ENCODE measurements around the gene RETN. TPM values are rescaled to one million over a fixed set of nuclear protein-coding genes. Genes with fewer than 3 reads are reported as not detected.

Gene RETN
- total and polyA plus RNA-seq, 2 of the 8 experiments (the other 6 are each of a cell fraction or from before 2014, with no cell fraction given) = not detected

DNA sequence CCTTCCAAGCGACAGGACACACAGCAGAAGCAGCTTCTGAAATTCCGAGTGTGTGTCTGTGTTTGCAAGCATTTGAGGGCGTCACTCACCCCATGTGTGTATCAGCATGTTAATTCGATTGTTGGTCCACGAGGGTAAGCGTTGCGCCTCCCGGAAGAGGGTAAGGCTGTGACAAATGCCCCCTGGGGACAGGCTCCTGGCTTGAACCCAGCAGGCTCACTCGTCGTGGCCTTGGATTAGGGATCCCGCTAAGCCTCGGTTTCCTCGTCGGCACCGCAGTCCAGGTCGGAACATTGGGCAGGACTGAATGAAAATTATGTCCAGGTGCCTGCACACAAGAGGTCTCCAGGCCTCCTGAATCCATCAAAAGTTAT, 32.5 kb upstream of the RETN start:
- DNase-seq (ENCODE audit: low read depth in 1 of 2, low spot score in 2 of 2) (no peak), FAIRE-seq (no peak)
- H3K56ac ChIP-seq (replicated peaks; ENCODE audit: insufficient read length, low read depth, low read length) = no peak overlapping the region
- H2AK5ac ChIP-seq (ENCODE audit: low read depth, low read length) = peak overlapping the region; percentile 34; the same call in 1 of the 2 replicates
- no peak overlapping the region for H2BK20ac ChIP-seq (ENCODE audit: low read length)
- WGBS, 2 experiments (ENCODE audit: extremely low coverage in 1 of 2, insufficient coverage in 1 of 2, insufficient read length in 1 of 2, insufficient replicate concordance in 2 of 2, low coverage in 1 of 2, low lambda C conversion rate in 2 of 2, missing lambda C conversion rate in 1 of 2) = 78% methylated on average over 16 of the region's 16 CpGs; no CpG with 5 or more reads in 1 of the 2 experiments
- no peak overlapping the region; the same call in 1 of the 2 replicates for H4K8ac ChIP-seq (ENCODE audit: extremely low read depth, insufficient read depth, low read length)
- H3K18ac ChIP-seq (ENCODE audit: extremely low read depth, low read length) = no peak overlapping the region
- H3K14ac ChIP-seq (ENCODE audit: insufficient read length) = no peak overlapping the region
- H3K36me3 ChIP-seq (ENCODE audit: control insufficient read depth in 2 of 4, insufficient read depth in 4 of 4, low read length in 3 of 4) = peaks cover 0 to 6% (median 0%) of the 10 kb centered on the region in 4 experiments; a peak in 3 of 8 replicates
- ChIA-PET POLR2A (ENCODE audit: partially characterized antibody) (interaction anchor here (0.8 to 5.7 kb wide), 2 partner anchors 13 to 59 kb away, joined by 3 to 34 read pairs; no protein-coding TSS in a partner anchor), CTCF (ENCODE audit: partially characterized antibody) (interaction anchor here (1.2 to 1.7 kb wide), 4 partner anchors 39 to 70 kb away, joined by 4 to 7 read pairs (median 6); partner anchors contain the start of gene TRAPPC5)
- H3K4me2 ChIP-seq (ENCODE audit: insufficient read depth in 1 of 2, low read depth in 2 of 2, low read length in 2 of 2) = peak overlapping the region; percentile 34 to 54; a peak in 3 of 4 replicates
- no peaks in the 10 kb centered on the region; a peak in 1 of 4 replicates for H3K9me3 ChIP-seq (ENCODE audit: insufficient read depth in 2 of 2, low read depth in 1 of 2, low read length in 1 of 2)
- peaks cover 3 to 19% (median 16%) of the 10 kb centered on the region in 4 experiments for H3K27me3 ChIP-seq (replicated peaks in 1 of 4; ENCODE audit: control insufficient read depth in 3 of 4, extremely low read depth in 1 of 4, insufficient read depth in 3 of 4, low read length in 3 of 4)
- H3K23ac ChIP-seq (ENCODE audit: insufficient read length) = no peak overlapping the region
- H2BK12ac ChIP-seq (ENCODE audit: low read depth, low read length) = peak overlapping the region; percentile 78; the same call in 1 of the 2 replicates
- no peak overlapping the region for H4K5ac ChIP-seq (ENCODE audit: insufficient read length, low read depth, low read length)
- H2AFZ ChIP-seq (ENCODE audit: low read length) = no peak overlapping the region
- H3K23me2 ChIP-seq (ENCODE audit: low read depth, low read length) = peaks cover 5% of the 10 kb centered on the region; the same call in 1 of the 2 replicates
- no peaks in the 10 kb centered on the region; the same call in 1 of the 2 replicates for H3K79me1 ChIP-seq (ENCODE audit: low read depth, low read length)
- H3K27ac ChIP-seq (ENCODE audit: low read depth, low read length) = no peak overlapping the region
- peaks cover 0 to 6% (median under 1%) of the 10 kb centered on the region in 4 experiments; a peak in 3 of 7 replicates for H3K4me1 ChIP-seq (replicated peaks in 1 of 4; ENCODE audit: control insufficient read depth in 3 of 4, insufficient read depth in 4 of 4, low read length in 3 of 4)
- no peak overlapping the region for H3K4ac ChIP-seq (replicated peaks; ENCODE audit: insufficient read length, low read depth, low read length)
- peak overlapping the region; percentile 98; the same call in 1 of the 2 replicates for H2BK15ac ChIP-seq (ENCODE audit: low read length)
- no peak overlapping the region for H4K91ac ChIP-seq (replicated peaks; ENCODE audit: insufficient read length, low read length)
- peak overlapping the region in 1 of 4 experiments; percentile 88; a peak in 2 of 8 replicates for H3K4me3 ChIP-seq (ENCODE audit: extremely low read depth in 1 of 4, insufficient read depth in 2 of 4, low read depth in 3 of 4, low read length in 4 of 4)
- H4K20me1 ChIP-seq (replicated peaks in 1 of 2; ENCODE audit: control insufficient read depth in 1 of 2, insufficient read depth in 2 of 2, low read length in 2 of 2) = peaks cover 3 to 16% of the 10 kb centered on the region in 2 experiments
- H3K9ac ChIP-seq (replicated peaks in 1 of 4; ENCODE audit: extremely low read depth in 1 of 4, low read depth in 3 of 4, low read length in 3 of 4) = no peak overlapping the region
- no peak overlapping the region for H2BK120ac ChIP-seq (replicated peaks; ENCODE audit: low read depth, low read length)
- H2BK5ac ChIP-seq (ENCODE audit: low read depth, low read length) = no peak overlapping the region
- H3K79me2 ChIP-seq (ENCODE audit: control insufficient read depth in 1 of 2, insufficient read depth in 2 of 2, low read length in 2 of 2) = peaks cover 0 to 3% of the 10 kb centered on the region in 2 experiments; a peak in 1 of 4 replicates
- TF ChIP-seq RFX5 (IDR thresholded peaks at IDR 0.05; ENCODE audit: borderline replicate concordance, low read depth, low read length) (no peak), PHF8 (conservative IDR thresholded peaks at IDR 0.05; ENCODE audit: low read depth, low read length) (no peak), TBP (IDR thresholded peaks at IDR 0.05; ENCODE audit: low read depth, low read length) (no peak), POU5F1 (IDR thresholded peaks at IDR 0.05; ENCODE audit: low read depth, low read length) (no peak), SUZ12 (IDR thresholded peaks at IDR 0.05; ENCODE audit: low read length) (no peak), ASH2L (IDR thresholded peaks at IDR 0.05; ENCODE audit: low read length) (no peak), GTF2F1 (IDR thresholded peaks at IDR 0.05; ENCODE audit: borderline replicate concordance, low read depth, low read length) (no peak), SIN3A (conservative IDR thresholded peaks at IDR 0.05 in 1 of 2, IDR thresholded peaks at IDR 0.05 in 1 of 2; ENCODE audit: low read depth in 1 of 2, low read length in 2 of 2) (no peak)
- TF ChIP-seq, protein P1, sequence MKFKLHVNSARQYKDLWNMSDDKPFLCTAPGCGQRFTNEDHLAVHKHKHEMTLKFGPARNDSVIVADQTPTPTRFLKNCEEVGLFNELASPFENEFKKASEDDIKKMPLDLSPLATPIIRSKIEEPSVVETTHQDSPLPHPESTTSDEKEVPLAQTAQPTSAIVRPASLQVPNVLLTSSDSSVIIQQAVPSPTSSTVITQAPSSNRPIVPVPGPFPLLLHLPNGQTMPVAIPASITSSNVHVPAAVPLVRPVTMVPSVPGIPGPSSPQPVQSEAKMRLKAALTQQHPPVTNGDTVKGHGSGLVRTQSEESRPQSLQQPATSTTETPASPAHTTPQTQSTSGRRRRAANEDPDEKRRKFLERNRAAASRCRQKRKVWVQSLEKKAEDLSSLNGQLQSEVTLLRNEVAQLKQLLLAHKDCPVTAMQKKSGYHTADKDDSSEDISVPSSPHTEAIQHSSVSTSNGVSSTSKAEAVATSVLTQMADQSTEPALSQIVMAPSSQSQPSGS (IDR thresholded peaks at IDR 0.05; ENCODE audit: low read length) = no peak
- TF ChIP-seq, protein P2, sequence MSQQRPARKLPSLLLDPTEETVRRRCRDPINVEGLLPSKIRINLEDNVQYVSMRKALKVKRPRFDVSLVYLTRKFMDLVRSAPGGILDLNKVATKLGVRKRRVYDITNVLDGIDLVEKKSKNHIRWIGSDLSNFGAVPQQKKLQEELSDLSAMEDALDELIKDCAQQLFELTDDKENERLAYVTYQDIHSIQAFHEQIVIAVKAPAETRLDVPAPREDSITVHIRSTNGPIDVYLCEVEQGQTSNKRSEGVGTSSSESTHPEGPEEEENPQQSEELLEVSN (IDR thresholded peaks at IDR 0.05) = no peak

Data from H1 (cell line).